Body of pancreas (tissue), 4 donors: Measurements from ENCODE around the gene ISOC2. TPM values are rescaled to one million over a fixed set of nuclear protein-coding genes. Genes with fewer than 3 reads are reported as not detected.

Experiments
- ATAC-seq: fragments of 150-250 bp; one replicate; pipeline ENCODE4 v1.9.1; 2016
- DNase-seq, 4 donors: peaks; one replicate each; pipeline ENCODE4 v3.0.0-alpha.2; 2019
- H3K27ac ChIP-seq, 4 donors: fragments of 200-600 bp; sonication (generic); 1 replicate in 3 of 4; 2 replicates in 1 of 4; pipeline versions ENCODE4 v1.5.1 to v1.6.1; 2016 to 2019; ENCODE audit warnings: mild to moderate bottlenecking in 1 of 4, mixed read lengths in 1 of 4, moderate library complexity in 1 of 4
- H3K27me3 ChIP-seq, 2 donors: fragments of 200-600 bp; sonication (generic); one replicate each; pipeline ENCODE4 v1.6.0; 2016; ENCODE audit warnings: mild to moderate bottlenecking in 1 of 2
- H3K36me3 ChIP-seq, 2 donors: fragments of 200-600 bp; sonication (generic); replicated peaks in 1 of 2; 2 replicates each; pipeline ENCODE4 v1.5.1; 2016; ENCODE audit warnings: low read depth in 2 of 2; ENCODE audit not compliant: insufficient read depth in 1 of 2
- H3K4me1 ChIP-seq: fragments of 200-600 bp; sonication (generic); one replicate; pipeline ENCODE4 v1.6.0; 2016
- H3K4me3 ChIP-seq, 2 donors: fragments of 200-600 bp; sonication (generic); 1 replicate in 1 of 2; 2 replicates in 1 of 2; pipeline ENCODE4 v1.5.1; 2016 to 2019
- H3K9me3 ChIP-seq, 3 donors: fragments of 200-600 bp; sonication (generic); 1 replicate in 2 of 3; 2 replicates in 1 of 3; pipeline ENCODE4 v1.5.1; 2016
- POLR2A ChIP-seq, 3 donors: fragments of 450-650 bp; IDR thresholded peaks; one replicate each; pipeline ENCODE4 v1.6.1; 2016; ENCODE audit warnings: antibody characterized with exemption in 3 of 3, mild to moderate bottlenecking in 2 of 3
- WGBS, 2 donors: methylation state at CpG; one replicate each; pipeline ENCODE4 v1.1.5; 2017; 5-methylcytosine and 5-hydroxymethylcytosine counted together
- intact Hi-C: fragments of 100-400 bp; cut with DNase I; formaldehyde crosslinking; loops from one replicate; pipeline ENCODE4 v1.15.1; 2023
- total RNA-seq, 2 donors: library from RNA; depleted of rRNA; stranded (reverse); fragments of >200 nt; gene quantifications; one replicate each; pipeline ENCODE4 v1.1.0, GENCODE V29; 2016
- TF ChIP-seq, protein P1 (sequence below), 7 experiments: fragments of 450-650 bp in 4 of 7; fragments of 200-600 bp in 3 of 7; sonication (generic) in 3 of 7; IDR thresholded peaks; one replicate each; pipeline ENCODE4 v1.5.1; 2016 to 2019; ENCODE audit warnings: antibody characterized with exemption in 7 of 7

ISOC2 gene
- total RNA-seq, 2 donors from 2014 or later, result 38.4 to 75.8 TPM

DNA sequence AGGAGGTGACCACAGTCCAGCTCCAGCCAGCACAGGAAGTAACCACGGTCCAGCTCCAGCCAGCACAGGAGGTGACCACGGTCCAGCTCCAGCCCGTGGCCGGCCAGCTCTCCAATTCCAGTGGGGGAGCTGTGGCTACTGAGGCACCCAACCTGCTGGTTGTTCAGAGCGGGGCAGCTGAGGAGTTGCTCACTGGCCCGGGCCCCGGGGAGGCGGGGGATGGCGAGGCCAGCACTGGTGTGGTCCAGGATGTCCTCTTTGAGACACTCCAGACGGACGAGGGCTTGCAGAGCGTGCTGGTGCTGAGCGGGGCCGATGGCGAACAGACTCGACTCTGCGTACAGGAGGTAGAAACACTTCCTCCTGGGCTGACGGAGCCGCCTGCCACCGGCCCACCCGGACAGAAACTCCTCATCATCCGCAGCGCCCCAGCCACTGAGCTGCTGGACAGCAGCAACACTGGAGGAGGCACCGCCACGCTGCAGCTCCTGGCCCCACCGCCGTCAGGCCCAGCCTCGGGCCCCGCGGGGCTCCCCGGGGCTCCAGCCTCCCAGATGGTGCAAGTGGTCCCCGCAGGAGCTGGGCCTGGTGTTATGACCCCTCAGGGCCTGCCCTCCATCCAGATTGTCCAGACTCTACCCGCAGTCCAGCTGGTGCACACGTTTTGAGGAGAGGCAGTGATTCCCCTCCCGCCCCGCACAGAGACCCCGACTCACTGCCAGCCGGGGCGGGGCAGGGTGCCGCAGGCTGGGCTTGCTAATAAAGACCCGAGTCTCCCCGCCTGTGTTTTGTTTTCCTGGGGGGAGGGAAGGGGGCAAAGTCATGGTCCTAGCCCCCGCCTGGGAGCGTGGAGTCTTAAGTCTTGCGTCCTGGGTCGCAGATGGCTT, 22.5 kb upstream of the ISOC2 start:
- ATAC-seq, result no peak
- no peak overlapping the region for H3K4me3 ChIP-seq
- H3K9me3 ChIP-seq, result no peaks in the 10 kb centered on the region
- TF ChIP-seq POLR2A (IDR thresholded peaks at IDR 0.05), result no peak
- TF ChIP-seq, protein P1, sequence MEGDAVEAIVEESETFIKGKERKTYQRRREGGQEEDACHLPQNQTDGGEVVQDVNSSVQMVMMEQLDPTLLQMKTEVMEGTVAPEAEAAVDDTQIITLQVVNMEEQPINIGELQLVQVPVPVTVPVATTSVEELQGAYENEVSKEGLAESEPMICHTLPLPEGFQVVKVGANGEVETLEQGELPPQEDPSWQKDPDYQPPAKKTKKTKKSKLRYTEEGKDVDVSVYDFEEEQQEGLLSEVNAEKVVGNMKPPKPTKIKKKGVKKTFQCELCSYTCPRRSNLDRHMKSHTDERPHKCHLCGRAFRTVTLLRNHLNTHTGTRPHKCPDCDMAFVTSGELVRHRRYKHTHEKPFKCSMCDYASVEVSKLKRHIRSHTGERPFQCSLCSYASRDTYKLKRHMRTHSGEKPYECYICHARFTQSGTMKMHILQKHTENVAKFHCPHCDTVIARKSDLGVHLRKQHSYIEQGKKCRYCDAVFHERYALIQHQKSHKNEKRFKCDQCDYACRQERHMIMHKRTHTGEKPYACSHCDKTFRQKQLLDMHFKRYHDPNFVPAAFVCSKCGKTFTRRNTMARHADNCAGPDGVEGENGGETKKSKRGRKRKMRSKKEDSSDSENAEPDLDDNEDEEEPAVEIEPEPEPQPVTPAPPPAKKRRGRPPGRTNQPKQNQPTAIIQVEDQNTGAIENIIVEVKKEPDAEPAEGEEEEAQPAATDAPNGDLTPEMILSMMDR (IDR thresholded peaks at IDR 0.05), result no peak
- H3K27me3 ChIP-seq, result no peaks in the 10 kb centered on the region
- H3K36me3 ChIP-seq, result no peaks in the 10 kb centered on the region
- intact Hi-C loops, result no loop called here
- no peak for DNase-seq
- WGBS, 2 donors, result 73 to 80% methylated on average over 19 to 43 of the region's 46 CpGs
- H3K27ac ChIP-seq, result no peak overlapping the region
- H3K4me1 ChIP-seq, result peaks cover 61% of the 10 kb centered on the region

DNA sequence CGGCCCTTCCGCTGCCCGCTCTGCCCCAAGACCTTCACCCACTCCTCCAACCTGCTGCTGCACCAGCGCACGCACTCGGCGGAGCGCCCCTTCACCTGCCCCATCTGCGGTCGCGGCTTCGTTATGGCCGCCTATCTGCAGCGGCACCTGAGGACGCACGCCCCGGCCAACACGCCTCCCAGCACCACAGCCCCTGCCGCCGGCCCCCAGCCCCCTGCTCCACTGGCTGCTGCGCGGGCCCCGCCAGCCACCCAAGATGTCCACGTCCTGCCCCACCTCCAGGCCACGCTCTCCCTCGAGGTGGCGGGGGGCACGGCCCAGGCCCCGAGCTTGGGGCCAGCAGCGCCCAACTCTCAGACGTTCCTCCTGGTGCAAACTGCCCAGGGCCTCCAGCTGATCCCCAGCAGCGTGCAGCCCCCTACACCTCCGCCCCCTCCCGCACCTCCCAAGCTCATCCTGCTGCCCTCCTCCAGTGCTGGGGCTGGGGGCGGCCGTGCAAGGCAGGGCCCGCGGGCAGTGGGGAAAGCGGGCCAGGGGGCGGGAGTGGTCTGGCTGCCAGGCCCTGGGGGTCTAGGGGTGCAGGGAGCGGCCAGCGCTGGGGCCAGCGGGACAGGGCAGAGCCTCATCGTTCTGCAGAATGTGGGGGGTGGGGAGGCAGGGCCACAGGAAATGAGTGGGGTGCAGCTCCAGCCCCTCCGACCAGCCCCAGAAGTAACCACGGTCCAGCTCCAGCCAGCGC, 21.7 kb upstream of the ISOC2 start:
- Histone ChIP-seq H3K27me3 (no peaks in the 10 kb centered on the region), H3K4me3 (no peak overlapping the region), H3K4me1 (peaks cover 69% of the 10 kb centered on the region), H3K36me3 (no peaks in the 10 kb centered on the region), H3K27ac (no peak overlapping the region), H3K9me3 (no peaks in the 10 kb centered on the region)
- no peak for TF ChIP-seq POLR2A (IDR thresholded peaks at IDR 0.05)
- TF ChIP-seq, protein P1 (IDR thresholded peaks at IDR 0.05), result no peak
- DNase-seq (no peak), ATAC-seq (no peak)
- intact Hi-C loops, result no loop called here
- WGBS, 2 donors, result 90 to 93% methylated on average over 34 to 45 of the region's 47 CpGs

DNA sequence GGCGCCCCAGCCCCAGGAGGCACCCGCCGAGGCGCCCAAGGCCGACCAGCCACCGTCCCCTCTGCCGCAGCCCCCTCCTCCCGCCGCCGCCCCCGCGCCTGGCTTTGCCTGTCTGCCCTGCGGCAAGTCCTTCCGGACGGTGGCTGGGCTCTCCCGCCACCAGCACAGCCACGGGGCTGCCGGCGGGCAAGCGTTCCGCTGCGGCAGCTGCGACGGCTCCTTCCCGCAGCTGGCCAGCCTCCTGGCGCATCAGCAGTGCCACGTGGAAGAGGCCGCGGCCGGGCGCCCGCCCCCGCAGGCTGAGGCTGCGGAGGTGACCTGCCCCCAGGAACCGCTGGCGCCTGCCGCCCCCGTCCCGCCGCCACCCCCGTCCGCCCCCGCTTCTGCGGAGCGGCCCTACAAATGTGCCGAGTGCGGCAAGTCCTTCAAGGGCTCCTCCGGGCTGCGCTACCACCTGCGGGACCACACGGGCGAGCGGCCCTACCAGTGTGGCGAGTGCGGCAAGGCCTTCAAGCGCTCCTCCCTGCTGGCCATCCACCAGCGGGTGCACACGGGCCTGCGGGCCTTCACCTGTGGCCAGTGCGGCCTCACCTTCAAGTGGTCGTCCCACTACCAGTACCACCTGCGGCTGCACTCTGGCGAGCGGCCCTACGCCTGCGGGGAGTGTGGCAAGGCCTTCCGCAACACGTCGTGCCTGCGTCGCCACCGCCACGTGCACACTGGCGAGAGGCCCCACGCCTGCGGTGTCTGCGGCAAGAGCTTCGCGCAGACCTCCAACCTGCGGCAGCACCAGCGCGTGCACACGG, 20.9 kb upstream of the ISOC2 start:
- no peak for TF ChIP-seq POLR2A (IDR thresholded peaks at IDR 0.05)
- TF ChIP-seq, protein P1 (IDR thresholded peaks at IDR 0.05), result no peak
- intact Hi-C loops, result no loop called here
- H3K9me3 ChIP-seq, result no peaks in the 10 kb centered on the region
- H3K4me3 ChIP-seq, result no peak overlapping the region
- H3K4me1 ChIP-seq, result peaks cover 70% of the 10 kb centered on the region
- WGBS, 2 donors, result 89 to 100% methylated on average over 6 to 48 of the region's 83 CpGs
- no peaks in the 10 kb centered on the region for H3K27me3 ChIP-seq
- no peak for DNase-seq
- no peaks in the 10 kb centered on the region for H3K36me3 ChIP-seq
- ATAC-seq, result no peak
- H3K27ac ChIP-seq, result no peak overlapping the region

DNA sequence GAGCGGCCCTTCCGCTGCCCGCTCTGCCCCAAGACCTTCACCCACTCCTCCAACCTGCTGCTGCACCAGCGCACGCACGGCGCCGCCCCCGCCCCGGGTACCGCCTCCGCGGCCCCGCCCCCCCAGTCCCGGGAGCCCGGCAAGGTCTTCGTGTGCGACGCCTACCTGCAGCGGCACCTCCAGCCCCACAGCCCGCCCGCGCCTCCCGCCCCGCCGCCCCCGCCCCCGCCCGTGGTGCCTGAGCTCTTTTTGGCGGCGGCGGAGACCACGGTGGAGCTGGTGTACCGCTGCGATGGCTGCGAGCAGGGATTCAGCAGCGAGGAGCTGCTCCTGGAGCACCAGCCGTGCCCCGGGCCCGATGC, 20.3 kb upstream of the ISOC2 start:
- H3K36me3 ChIP-seq, result no peaks in the 10 kb centered on the region
- 79 to 80% methylated on average over 1 to 25 of the region's 40 CpGs for WGBS, 2 donors
- ATAC-seq (no peak), DNase-seq (no peak)
- H3K27ac ChIP-seq, result no peak overlapping the region
- H3K9me3 ChIP-seq, result no peaks in the 10 kb centered on the region
- H3K4me1 ChIP-seq, result peaks cover 69% of the 10 kb centered on the region
- H3K4me3 ChIP-seq, result no peak overlapping the region
- no peaks in the 10 kb centered on the region for H3K27me3 ChIP-seq
- TF ChIP-seq, protein P1 (IDR thresholded peaks at IDR 0.05), result no peak
- no peak for TF ChIP-seq POLR2A (IDR thresholded peaks at IDR 0.05)
- intact Hi-C loops, result no loop called here
